Muscle of arm (tissue), 12 donors: ENCODE data around the gene UBTD1. TPM values are rescaled to one million over a fixed set of nuclear protein-coding genes. Genes with fewer than 3 reads are reported as not detected.
"Not testable (repeated sequence)": the region's sequence is repeated elsewhere in the genome, so short reads cannot be mapped to it uniquely, and the experiment has no call there.

ENCODE experiments used
- DNase-seq: peaks from one replicate; pipeline ENCODE4 v3.0.0-alpha.2; 2013
- polyA plus RNA-seq, 12 donors: library from polyadenylated mRNA; unstranded; fragments of 120-200 nt; gene quantifications; one replicate each; pipeline ENCODE4 v1.2.1, GENCODE V29; 2013; ENCODE audit not compliant: insufficient read length in 12 of 12

Gene UBTD1
- polyA plus RNA-seq, 12 donors = 9.5 to 21.4 (median 12.1) TPM; not detected in 1

DNA sequence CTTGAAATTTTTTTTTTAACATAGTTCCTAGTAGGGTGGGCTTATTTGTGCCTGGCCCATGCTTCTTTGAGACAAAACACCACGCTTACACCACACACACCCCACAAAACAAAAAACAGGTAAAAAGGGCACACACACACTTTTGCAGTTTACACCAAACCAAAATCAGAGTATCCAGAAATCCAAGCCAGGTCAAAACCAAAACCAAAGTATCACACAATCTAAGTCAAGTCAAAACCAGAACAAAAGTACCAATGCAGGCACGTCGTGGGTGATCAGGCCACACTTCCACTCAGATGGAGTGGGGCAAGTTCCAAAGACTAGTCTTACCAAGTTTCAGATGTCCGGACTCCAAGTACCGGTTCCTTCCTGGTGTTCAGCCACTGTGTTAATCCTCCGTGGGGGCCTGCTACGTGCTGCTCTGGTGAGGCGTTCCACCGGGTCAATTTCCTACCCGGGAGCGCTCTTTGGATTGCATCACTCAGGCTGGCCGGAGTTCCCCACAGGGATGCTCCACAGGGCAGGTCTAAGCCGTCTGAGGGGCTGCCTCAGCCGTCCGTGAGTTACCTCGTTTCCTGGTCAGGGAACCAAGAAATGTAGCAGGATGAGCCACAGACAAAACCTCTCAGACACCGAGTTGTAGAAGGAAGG lies 62.1 kb downstream of the UBTD1 start:
- not testable (repeated sequence) for DNase-seq

DNA sequence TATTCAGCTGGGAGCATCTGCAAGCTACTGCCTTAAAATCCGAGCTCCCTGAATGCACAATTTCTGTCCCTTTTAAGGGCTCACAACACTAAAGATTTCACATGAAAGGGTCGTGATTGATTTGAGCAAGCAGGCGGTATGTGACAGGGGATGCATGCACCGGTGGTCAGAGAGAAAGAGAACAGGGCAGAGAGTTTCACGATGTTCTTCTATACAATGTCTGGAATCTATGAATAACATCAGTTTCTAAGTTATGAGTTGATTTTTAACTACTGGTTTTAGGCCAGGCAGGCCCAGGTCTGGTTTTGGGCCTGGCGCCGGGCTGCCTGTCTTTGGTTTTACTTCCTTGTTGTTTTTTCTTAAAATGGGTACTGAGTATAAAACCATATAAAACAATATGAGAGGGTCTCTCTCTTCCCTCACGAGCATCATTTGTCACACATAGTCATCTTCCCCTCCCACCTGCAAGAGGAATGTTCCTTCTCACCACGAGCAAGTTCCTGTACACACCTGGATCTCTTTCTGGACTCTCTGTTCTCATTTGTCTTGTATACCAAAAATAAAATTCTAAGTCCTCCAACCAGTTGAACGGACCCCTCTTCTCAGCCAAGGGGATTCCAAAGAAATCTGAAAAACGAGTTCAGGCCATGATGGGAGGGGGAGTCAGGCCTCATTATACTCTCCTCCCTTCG lies 62.8 kb downstream of the UBTD1 start:
- DNase-seq = not testable (repeated sequence)

GRCh38 chr10:97562329-97562728 lies 63.6 kb downstream of the UBTD1 start:
- DNase-seq = not testable (repeated sequence)

GRCh38 chr10:97563337-97563736 lies 64.6 kb downstream of the UBTD1 start:
- DNase-seq = no peak

GRCh38 chr10:97564776-97565175 lies 66.1 kb downstream of the UBTD1 start:
- DNase-seq = no peak

DNA sequence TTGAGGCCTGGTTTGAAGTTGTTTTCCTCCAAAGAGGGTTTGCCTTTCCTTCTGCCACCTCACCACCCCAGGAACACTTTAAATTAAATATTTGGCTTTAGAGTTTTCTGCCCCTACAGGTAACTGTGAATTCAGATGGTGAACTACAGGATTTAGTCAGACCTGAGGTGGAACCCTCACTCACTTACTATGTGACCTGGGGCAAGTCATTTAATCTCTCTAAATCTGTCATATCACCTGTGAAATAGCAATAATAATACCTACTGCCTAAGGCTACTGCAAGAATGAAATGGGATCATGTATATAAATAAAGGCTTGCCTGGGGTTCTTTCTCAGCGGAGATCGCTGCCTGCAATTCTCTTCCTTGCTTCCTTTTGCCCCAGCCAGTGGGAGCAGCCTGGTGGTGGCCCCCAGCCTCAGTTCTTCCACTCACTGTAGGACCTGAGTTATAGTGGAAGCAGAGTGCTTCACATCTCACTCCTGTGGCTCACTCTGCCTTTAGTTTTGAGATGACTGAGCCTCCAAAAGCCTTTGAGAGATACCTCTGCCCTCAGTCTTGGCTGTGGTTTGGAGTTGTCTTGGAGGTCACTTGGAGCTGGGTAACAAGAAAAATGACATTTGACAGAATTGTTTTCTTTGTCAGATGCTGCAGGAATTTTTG lies 67.7 kb downstream of the UBTD1 start:
- DNase-seq = no peak

- DNase-seq = no peak
Measured at GRCh38 chr10:97567891-97568290, 69.2 kb downstream of the UBTD1 start.

GRCh38 chr10:97570146-97570788 lies 71.5 kb downstream of the UBTD1 start:
- no peak for DNase-seq

DNA sequence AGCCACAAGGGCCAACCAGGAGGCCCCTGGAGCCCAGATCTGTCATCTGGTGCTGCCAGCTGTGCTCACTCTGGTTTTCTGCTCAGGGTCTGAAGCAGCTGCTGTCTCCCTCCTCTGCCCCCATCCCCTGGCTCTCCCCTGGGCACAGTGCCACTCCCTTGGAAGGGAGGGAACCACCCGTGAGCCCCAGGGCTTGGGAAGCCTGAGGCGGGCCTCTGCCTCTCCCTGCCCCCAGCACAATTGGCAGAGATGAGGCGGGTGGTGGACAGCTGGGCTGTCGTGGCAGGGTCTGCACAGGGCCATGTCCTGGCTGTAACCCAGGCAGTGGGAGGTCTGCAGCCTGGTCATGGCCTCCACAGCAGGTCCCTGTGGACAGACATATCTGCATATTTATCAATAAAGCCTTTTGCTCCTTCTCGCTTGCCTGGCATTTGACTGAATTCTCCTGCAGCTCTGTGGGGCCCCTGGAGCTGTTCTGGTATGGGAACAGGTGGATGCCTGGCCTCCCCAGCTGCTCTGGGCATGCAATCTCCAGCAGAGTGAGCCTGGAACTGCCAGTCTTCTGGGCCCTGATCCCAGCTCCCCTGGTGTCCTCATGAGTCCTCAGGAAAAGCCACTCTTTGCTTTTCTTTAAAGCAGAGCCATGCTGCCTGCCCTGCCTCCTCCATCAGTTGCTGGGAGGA lies 72.2 kb downstream of the UBTD1 start:
- no peak for DNase-seq

- no peak for DNase-seq
Measured at GRCh38 chr10:97571622-97572021, 72.9 kb downstream of the UBTD1 start.

DNA sequence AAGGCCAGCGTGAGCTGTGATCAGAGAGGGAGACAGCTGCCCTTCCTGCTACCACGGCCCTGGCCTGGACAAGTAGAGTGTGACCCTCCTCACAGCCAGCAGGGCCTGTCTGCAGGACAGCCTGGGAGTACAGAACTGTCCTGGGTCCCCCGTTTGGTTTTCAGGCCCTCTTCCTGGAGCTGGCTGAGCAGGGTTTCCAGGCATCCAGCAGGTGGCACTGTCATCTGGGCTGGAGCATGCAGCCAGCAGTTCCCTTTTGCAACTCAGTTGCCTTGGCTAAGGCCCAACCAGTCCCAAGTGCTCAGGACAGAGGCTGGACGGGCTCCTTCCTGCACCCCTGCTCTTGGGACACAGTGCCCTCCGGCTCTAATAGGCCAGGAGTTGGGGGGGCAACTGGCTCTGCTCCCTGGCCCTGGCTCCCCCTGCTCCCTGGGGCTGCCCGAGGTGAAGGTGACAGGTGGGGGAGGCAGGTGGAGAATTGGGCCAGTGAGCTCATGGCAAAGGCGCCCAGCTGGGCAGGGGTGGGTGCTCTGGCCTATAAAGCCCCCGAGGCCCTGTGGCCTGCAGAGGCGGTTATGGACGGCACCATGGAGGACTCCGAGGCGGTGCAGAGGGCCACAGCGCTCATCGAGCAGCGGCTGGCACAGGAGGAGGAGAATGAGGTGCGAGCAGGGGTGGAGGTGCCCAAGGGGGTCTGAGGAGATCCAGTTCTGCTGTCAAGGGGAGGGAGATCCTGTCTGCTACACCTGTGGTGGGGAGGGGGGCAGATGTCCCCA lies 73.7 kb downstream of the UBTD1 start, which contains the start of gene ANKRD2:
ANKRD2 (plus strand) TSS at position 566 of the 776 bp plus-strand sequence; CDS start at position 576, 10 bp downstream.
- peak; percentile 72 for DNase-seq

DNA sequence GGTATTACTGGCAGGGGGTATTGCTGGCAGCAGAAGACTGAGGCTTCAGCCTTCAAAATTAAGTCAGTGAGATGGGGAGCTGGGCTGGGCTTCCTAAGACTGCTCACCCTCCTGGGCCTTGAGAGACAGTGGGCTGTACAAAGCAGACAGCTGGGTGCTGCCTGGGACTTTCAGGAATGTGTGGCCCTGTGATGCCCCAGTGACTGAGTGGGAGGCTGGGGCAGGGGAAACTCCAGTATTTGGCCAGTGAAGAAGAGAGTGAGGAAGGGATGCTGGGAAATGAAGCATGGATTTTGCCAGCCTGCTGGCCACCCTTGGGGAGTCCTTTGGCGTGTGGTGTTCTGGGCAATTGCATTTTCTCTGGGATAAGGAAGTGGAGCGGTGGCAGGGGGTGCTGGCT lies 74.3 kb downstream of the UBTD1 start:
- DNase-seq = no peak

DNA sequence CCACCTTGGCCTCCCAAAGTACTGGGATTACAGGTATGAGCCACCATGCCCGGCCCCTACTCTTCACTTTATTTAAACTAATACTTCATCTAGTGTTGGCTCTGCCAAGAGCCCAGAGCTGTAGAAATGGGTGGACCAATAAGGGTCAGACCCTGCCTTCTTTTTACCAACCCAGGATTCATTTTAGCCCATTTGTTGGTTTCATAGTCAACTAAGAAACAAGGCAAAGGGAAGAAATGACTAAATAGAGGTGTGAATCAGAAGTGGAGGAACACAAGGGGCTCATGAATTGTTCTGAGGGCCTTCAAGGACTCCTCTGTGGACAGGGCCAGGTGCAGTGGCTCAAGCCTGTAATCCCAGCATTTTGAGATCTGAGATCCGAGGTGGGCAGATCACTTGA lies 74.9 kb downstream of the UBTD1 start:
- DNase-seq = no peak

DNA sequence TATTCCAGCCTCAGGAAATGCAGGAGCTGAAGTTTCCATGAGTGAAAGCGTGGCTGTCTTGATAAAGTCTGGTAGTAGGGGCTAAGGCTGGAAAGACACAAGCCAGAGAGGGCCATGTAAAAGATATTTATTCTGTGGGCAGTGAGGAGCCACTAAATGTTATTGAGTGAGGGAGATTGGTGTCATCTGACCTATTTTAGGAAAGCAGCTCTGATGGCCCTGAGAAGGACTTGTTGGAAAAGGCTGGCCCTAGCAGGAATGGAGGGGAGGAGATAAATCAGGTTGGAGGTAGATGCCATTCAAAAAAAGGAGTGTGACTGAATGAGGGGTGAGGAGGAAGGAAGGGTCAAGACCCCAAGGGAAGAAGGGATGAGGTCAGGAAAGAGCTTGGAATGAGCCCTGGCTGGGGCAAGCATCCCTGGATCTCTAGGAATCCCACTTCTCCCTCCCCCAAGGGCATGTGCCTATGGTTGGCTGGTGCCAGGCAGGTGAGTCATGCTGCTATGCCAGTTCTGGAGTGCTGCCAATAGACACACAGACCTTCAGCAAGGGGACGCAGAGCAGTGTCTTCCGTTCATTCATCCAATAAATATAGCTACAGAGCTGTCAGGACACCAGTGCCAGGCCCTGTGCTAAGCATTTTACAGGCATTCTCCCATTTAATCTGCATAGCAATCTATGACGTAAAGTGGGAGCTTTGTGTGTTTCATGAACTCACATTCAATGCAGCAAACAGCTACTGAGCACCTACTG lies 75.8 kb downstream of the UBTD1 start:
- no peak for DNase-seq

GRCh38 chr10:97575127-97575668 lies 76.5 kb downstream of the UBTD1 start:
- DNase-seq = no peak

- DNase-seq = not testable (repeated sequence)
Measured at GRCh38 chr10:97576487-97576886, 77.8 kb downstream of the UBTD1 start.

DNA sequence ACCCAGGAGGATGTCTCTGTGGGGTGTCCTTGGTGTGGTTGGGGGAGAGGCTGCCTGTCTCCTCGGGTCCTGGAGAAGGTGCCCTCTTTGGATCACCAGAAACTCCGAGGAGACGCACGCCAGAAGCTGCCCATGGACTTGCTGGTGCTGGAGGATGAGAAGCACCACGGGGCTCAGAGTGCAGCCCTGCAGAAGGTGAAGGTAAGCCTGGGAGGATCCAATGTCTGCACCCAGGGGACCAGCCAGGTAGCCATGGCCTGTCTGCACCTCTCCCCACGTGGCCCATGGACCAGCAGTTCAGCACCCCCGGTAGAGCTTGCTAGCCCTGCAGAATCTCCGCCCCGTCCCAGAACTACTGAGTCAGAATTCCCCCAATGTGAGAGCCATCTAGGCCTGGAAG lies 79.0 kb downstream of the UBTD1 start:
- no peak for DNase-seq

GRCh38 chr10:97578171-97578844 lies 79.6 kb downstream of the UBTD1 start:
- DNase-seq = no peak
